Measurements from ENCODE around the gene TIAM2. TPM values are rescaled to one million over a fixed set of nuclear protein-coding genes. Genes with fewer than 3 reads are reported as not detected.

The TIAM2 gene
- total and polyA plus RNA-seq, 9 donors = 9.1 to 15.6 (median 10.3) TPM

DNA sequence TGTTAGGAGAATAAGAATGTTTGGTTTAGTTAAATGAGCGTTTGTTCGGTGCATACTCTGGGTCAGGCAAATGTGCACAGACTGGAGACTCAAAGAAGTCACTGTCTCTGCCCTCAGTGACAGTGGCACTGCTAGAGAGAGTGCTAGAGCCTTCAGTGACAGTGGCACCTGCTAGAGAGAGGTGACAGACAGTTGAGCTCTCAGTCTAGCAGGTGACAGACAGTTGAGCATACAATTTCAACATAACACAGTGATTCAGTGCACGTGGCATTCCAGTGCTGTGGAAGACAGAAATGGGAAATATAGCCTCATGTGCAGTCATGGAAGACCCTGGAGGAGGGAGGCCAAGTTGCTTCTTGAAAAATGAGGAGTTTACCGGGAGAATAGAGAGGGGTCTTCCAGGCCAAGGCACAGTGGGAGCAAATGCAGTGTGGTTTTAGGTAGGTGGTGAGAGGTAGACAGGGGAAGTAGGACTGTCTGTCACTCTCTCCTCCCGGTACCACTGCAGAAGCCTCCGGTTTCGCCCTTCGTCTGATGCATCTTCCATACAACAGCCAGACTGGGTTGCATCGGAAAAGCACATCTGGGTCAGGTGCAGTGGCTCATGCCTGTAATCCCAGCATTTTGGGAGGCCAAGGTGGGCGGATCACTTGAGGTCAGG, 160.8 kb downstream of the TIAM2 start:
- Histone ChIP-seq H3K36me3 (no peaks in the 10 kb centered on the region), H3K27me3 (no peaks in the 10 kb centered on the region), H3K4me3 (no peak overlapping the region), H3K27ac (no peak overlapping the region), H3K4me1 (ENCODE audit: insufficient read depth) (no peaks in the 10 kb centered on the region), H3K9me3 (no peaks in the 10 kb centered on the region)
- intact Hi-C loops (cut with DNase I) = no loop called here
- DNase-seq = no peak
- WGBS, 3 donors = 92 to 97% (median 93%) methylated on average over 10 of the region's 10 CpGs
- no peak for TF ChIP-seq POLR2A (IDR thresholded peaks at IDR 0.05)
- no peak for TF ChIP-seq CTCF (IDR thresholded peaks at IDR 0.05)
- TF ChIP-seq EP300 (IDR thresholded peaks at IDR 0.05) = no peak

DNA sequence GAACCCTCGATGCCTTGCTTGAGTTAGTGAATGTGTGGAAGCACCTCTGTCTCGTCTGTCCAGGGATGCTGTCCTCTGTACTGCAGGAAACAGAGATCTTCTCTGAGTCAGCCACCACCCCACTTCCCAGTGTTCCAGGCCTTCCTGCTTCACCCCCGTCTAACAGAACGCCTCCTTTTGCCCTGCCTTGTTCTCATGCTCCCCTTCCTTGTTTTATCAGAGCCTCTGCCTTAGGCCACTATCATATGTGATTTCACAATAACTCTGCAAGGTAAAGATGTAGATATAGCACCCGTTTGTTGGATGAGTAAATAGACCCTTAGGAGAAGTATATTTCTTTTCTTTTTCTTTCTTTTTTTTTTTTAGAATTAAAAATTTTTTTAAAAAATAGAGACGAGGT, 162.0 kb downstream of the TIAM2 start:
- Histone ChIP-seq H3K9me3 (no peaks in the 10 kb centered on the region), H3K27ac (no peak overlapping the region), H3K36me3 (no peaks in the 10 kb centered on the region), H3K4me3 (no peak overlapping the region), H3K27me3 (no peaks in the 10 kb centered on the region), H3K4me1 (ENCODE audit: insufficient read depth) (no peaks in the 10 kb centered on the region)
- no peak for DNase-seq
- intact Hi-C loops (cut with DNase I) = no loop called here
- no peak for TF ChIP-seq EP300 (IDR thresholded peaks at IDR 0.05)
- TF ChIP-seq CTCF (IDR thresholded peaks at IDR 0.05) = no peak
- no peak for TF ChIP-seq POLR2A (IDR thresholded peaks at IDR 0.05)
- WGBS, 3 donors = 82 to 86% (median 84%) methylated on average over 6 of the region's 6 CpGs

DNA sequence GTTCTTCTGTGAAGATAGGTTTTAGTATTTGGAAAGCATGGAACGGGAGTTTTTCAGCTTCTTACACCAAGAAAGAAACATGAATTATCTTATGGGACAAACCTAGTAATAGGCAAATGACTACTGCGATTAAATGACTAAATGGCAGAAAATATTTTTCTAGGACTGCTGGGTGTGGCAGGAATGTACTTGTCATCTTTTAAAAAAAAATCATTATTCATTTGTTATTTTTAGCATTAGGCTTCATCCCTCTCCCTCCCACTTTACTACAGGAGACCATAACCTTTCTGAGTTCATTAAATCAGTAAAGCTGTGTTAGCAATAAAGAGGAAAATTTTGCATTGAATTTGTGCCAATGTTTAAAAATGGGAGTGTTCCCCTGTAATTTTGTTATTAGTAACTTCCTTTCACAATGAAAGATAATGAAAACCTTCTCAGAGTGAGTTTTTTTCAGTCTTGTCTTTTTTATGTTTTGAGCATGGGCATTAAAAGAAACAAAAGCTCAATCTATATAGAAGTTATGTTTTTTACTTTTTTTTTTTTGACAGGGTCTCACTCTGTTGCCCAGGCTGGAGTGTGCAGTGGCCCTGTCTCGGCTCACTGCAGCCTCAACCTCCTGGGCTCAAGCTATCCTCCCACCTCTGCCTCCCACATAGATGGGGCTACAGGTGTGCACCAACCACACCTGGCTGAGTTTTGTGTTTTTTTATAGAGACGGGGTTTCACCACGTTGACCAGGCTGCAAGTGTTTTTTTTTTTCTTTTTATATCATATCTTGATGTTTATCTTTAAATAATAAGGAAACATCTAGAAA, 163.1 kb downstream of the TIAM2 start:
- TF ChIP-seq CTCF (IDR thresholded peaks at IDR 0.05) = no peak
- TF ChIP-seq EP300 (IDR thresholded peaks at IDR 0.05) = no peak
- TF ChIP-seq POLR2A (IDR thresholded peaks at IDR 0.05) = no peak
- no peak for DNase-seq
- Histone ChIP-seq H3K27me3 (no peaks in the 10 kb centered on the region), H3K4me1 (ENCODE audit: insufficient read depth) (no peaks in the 10 kb centered on the region), H3K9me3 (no peaks in the 10 kb centered on the region), H3K36me3 (no peaks in the 10 kb centered on the region), H3K27ac (no peak overlapping the region), H3K4me3 (no peak overlapping the region)
- WGBS, 3 donors = 55 to 58% (median 58%) methylated on average over 5 of the region's 5 CpGs
- intact Hi-C loops (cut with DNase I) = no loop called here

DNA sequence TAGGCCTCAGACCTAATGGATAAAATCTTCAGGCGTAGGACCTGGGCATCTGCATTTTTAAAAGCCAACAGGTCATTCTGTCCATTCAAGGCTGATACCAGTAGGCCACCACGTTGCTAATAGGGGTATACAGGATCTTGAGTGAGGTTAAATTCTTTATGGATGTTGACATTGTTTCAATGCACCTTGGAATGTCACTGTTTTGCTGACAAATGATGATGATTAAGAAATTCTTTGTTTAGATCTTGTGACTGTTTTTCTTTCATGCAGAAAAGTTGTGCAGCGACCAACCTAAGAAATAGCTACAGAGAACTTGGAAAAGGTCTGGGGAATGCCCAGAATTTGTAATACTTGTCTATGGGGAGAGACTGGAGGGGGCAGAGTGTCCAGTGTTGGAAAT, 167.6 kb downstream of the TIAM2 start:
- Histone ChIP-seq H3K4me1 (ENCODE audit: insufficient read depth) (no peaks in the 10 kb centered on the region), H3K27me3 (no peaks in the 10 kb centered on the region), H3K4me3 (no peak overlapping the region), H3K9me3 (no peaks in the 10 kb centered on the region), H3K27ac (no peak overlapping the region), H3K36me3 (no peaks in the 10 kb centered on the region)
- TF ChIP-seq POLR2A (IDR thresholded peaks at IDR 0.05) (no peak), EP300 (IDR thresholded peaks at IDR 0.05) (no peak), CTCF (IDR thresholded peaks at IDR 0.05) (no peak)
- DNase-seq = no peak
- intact Hi-C loops (cut with DNase I) = loop anchor here in 1 of 4 donors (10.0 kb wide), 1 partner anchor 1058 kb away; no protein-coding TSS in a partner anchor
- WGBS, 3 donors = 74 to 88% (median 81%) methylated on average over 3 of the region's 3 CpGs

Data from ovary (tissue), 9 donors.